RWPE2 (cell line): ENCODE results near the gene HOTAIR.

Experiments
- ATAC-seq: fragments of 200-7000 bp; cut with Tn5 transposase; 3 replicates; pipeline ENCODE4 v1.9.1; 2021; ENCODE audit warnings: low read depth
- DNase-seq: peaks from one replicate; pipeline ENCODE4 v3.0.0-alpha.2; 2020; ENCODE audit warnings: low spot score
- H3K27ac ChIP-seq: fragments of 450-650 bp; 2 replicates; pipeline ENCODE4 v1.5.1; 2017; ENCODE audit warnings: mild to moderate bottlenecking; ENCODE audit not compliant: poor library complexity, severe bottlenecking
- H3K27me3 ChIP-seq: fragments of 250-450 bp; sonication (Bioruptor Pico); 2 replicates; pipeline ENCODE4 v1.5.1; 2021; ENCODE audit warnings: mild to moderate bottlenecking, moderate library complexity; ENCODE audit not compliant: insufficient read depth, poor library complexity, severe bottlenecking
- H3K36me3 ChIP-seq: fragments of 250-450 bp; sonication (Bioruptor Pico); 2 replicates; pipeline ENCODE4 v1.5.1; 2020; ENCODE audit warnings: low read depth, mild to moderate bottlenecking, moderate library complexity
- H3K4me1 ChIP-seq: fragments of 250-450 bp; sonication (Bioruptor Pico); 2 replicates; pipeline ENCODE4 v1.5.1; 2021; ENCODE audit warnings: mild to moderate bottlenecking, moderate library complexity; ENCODE audit not compliant: insufficient read depth, poor library complexity, severe bottlenecking
- H3K4me3 ChIP-seq: fragments of 250-450 bp; sonication (Bioruptor Pico); 2 replicates; pipeline ENCODE4 v1.5.1; 2021; ENCODE audit warnings: mild to moderate bottlenecking, moderate library complexity; ENCODE audit not compliant: severe bottlenecking
- H3K9me3 ChIP-seq: fragments of 250-450 bp; sonication (Bioruptor Pico); 2 replicates; pipeline ENCODE4 v1.5.1; 2021; ENCODE audit warnings: mild to moderate bottlenecking, moderate library complexity; ENCODE audit not compliant: severe bottlenecking
- CTCF ChIP-seq: fragments of 450-650 bp; IDR thresholded peaks from one replicate; pipeline ENCODE4 v1.5.1; 2017; ENCODE audit warnings: mild to moderate bottlenecking, moderate library complexity; ENCODE audit not compliant: poor library complexity, severe bottlenecking

Gene HOTAIR

GRCh38 chr12:53952335-53952694 lies 22.4 kb downstream of the HOTAIR start:
- DNase-seq, result peak; percentile 19
- no peaks in the 10 kb centered on the region for H3K9me3 ChIP-seq
- no peak for TF ChIP-seq CTCF
- no peaks in the 10 kb centered on the region for H3K36me3 ChIP-seq
- no peaks in the 10 kb centered on the region for H3K4me1 ChIP-seq
- ATAC-seq, result no peak
- H3K27ac ChIP-seq, result no peak overlapping the region
- no peak overlapping the region for H3K4me3 ChIP-seq
- H3K27me3 ChIP-seq, result peaks cover 91% of the 10 kb centered on the region

GRCh38 chr12:53951577-53952334 lies 23.0 kb downstream of the HOTAIR start:
- Histone ChIP-seq H3K27ac (no peak overlapping the region), H3K36me3 (no peaks in the 10 kb centered on the region), H3K27me3 (peaks cover 87% of the 10 kb centered on the region), H3K4me3 (no peak overlapping the region), H3K4me1 (no peaks in the 10 kb centered on the region), H3K9me3 (no peaks in the 10 kb centered on the region)
- ATAC-seq (no peak), DNase-seq (peak; percentile 36)
- TF ChIP-seq CTCF, result no peak

GRCh38 chr12:53950789-53951576 lies 23.8 kb downstream of the HOTAIR start:
- ATAC-seq (no peak), DNase-seq (peak; percentile 56)
- H3K36me3 ChIP-seq, result no peaks in the 10 kb centered on the region
- no peaks in the 10 kb centered on the region for H3K9me3 ChIP-seq
- no peak overlapping the region for H3K27ac ChIP-seq
- no peak overlapping the region for H3K4me3 ChIP-seq
- no peak for TF ChIP-seq CTCF
- H3K4me1 ChIP-seq, result no peaks in the 10 kb centered on the region
- H3K27me3 ChIP-seq, result peaks cover 86% of the 10 kb centered on the region

GRCh38 chr12:53950437-53950773 lies 24.3 kb downstream of the HOTAIR start:
- no peaks in the 10 kb centered on the region for H3K9me3 ChIP-seq
- TF ChIP-seq CTCF, result peak; percentile 34
- no peaks in the 10 kb centered on the region for H3K4me1 ChIP-seq
- DNase-seq, result no peak
- no peak overlapping the region for H3K27ac ChIP-seq
- H3K36me3 ChIP-seq, result no peaks in the 10 kb centered on the region
- ATAC-seq, result peak; percentile 26; the same call in 1 of the 3 replicates
- H3K27me3 ChIP-seq, result peaks cover 84% of the 10 kb centered on the region
- H3K4me3 ChIP-seq, result no peak overlapping the region
